ENCODE measurements around the gene HOXD8. TPM values are rescaled to one million over a fixed set of nuclear protein-coding genes. Genes with fewer than 3 reads are reported as not detected.

The HOXD8 gene
- total RNA-seq, 1 donor from 2014 or later = 2.2 TPM

DNA sequence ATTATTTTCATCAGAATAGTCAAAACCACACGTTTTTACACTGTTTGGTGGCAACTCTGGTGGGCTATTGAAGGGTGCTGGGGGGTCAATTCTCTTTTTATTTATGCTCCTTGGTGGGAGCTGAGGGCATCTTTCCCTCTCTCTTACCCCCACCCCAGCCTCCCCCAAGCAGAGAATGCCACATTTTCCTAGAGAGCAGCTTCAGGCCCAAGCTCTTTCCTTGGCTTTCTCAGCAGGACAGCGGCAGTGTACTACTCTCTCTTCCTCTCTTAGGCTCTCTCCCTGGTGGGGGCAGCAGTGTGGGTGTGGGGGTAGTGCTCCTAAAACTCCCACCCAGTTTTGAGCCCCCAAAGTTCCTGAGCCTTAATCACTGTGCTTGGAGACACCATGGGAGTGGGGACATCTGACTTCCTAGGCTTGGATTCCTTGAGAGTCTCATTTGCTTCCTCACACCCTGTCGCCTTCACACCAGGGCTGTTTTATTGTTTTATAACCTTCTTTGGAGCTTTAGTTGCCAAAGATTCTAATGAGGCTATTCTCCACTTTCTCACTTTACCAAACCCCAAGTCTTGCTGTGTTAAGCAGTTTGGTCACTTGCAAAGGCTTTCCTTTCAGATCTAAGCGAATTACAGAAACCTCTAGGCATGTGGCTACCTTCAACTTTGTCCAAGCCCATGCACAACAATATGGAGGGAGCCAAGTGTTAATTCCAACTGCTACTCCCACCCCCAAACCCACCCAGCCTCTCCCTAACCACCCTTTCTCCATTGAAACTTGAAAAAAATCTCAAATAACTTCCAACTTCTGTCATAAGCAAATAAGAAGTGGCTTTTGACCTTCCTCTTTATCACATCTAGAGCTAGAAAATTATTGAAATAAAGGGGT, 15.8 kb downstream of the HOXD8 start:
- no peak for DNase-seq (ENCODE audit: low read depth)

DNA sequence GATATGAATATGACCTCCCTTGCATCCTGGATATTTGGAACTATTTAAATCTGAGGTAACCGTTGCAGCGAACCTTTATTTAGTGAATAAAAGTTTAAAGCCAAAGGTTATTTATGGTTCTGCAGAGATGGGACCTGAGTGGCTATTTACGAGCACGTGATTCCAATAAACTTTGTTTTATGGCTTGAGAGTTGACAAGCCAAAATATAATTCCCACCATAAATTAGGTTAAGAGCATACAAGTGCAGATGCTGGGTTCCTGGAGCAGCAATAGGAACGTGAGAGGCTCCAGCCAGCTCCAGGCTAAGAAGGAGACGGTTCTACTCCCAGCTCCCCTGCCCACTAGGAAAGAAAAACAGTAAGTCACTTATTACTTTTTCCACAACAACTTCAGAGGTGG, 16.6 kb downstream of the HOXD8 start:
- no peak for DNase-seq (ENCODE audit: low read depth)

DNA sequence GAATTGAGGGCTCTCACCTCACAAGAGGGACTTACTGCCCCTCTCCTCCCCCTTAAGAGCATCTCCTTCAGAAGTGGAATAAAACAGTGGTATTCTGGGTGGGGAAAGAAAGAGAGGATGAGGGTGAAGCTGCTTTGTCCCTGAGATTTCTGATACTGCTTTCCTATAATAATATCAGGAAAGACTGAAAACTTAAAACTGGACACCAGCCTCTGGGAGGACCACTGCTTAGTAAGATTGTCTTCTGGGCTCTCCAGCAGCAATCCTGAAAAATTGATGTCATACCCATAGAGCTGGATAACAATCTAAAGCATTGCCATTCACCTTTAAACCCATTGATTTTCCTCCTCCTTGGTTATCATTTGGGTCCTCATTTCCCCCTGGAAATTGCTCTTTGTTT, 17.1 kb downstream of the HOXD8 start:
- DNase-seq (ENCODE audit: low read depth) = no peak

DNA sequence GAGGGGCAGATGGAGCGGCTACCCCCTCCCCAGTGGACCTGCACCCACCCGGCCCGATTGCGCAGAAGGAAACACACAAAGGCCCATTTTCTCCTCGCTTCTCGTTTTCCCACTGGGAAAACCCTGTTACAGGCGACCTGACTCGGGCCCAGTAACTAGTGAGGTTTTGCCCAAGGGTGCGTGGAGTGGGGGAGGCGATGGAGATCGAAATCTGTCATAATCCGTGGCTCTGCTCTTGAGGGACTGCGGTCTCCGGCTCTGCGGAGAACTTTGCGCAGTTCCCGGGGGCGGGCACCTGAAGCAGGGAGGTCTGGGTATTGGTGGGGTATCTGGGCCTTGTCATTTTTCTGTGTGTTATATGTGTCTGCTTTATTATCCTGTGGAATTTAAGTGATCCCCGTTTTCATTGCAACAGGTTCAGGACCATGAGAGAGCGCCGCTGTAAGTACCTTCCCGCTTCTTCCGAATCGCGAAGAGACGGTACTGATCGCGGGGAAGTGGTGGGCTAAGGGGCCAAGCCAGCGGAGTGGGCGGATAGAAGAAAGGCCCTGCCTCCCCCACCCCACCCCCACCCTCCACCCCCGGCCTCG, 17.8 kb downstream of the HOXD8 start:
- DNase-seq (ENCODE audit: low read depth) = no peak

DNA sequence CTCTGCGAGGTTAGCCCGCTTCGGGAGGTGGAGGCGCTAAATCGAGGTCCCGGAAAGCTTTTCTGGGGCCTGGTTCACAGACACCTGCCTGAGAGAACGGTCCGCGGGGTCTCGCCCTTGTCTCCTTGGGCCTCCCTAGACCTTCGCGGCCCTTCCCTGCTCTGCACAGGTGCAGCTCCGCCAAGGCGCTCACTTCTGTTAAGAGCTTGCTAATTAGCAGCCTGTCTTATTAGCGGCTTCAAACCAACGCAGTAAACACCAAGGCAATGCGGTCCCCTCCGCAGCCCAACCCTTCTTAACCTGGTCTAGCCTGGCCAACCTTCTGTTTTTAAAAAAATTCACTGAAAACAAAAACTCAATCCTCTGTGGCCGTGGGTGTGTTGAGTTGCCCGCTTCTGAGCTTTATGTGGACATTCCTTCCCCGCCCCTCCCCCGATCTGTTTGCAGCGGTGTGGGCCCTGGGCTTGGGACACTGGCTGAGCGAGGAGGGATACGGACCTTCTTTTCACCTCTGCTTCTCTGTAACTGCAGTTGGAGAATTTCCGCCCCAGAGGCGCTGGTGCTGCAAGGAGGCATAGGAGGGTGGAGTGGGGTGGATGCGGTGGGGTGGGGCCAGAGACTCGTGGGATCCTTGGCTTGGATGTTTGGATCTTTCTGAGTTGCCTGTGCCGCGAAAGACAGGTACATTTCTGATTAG, 18.4 kb downstream of the HOXD8 start:
- no peak for DNase-seq (ENCODE audit: low read depth)

DNA sequence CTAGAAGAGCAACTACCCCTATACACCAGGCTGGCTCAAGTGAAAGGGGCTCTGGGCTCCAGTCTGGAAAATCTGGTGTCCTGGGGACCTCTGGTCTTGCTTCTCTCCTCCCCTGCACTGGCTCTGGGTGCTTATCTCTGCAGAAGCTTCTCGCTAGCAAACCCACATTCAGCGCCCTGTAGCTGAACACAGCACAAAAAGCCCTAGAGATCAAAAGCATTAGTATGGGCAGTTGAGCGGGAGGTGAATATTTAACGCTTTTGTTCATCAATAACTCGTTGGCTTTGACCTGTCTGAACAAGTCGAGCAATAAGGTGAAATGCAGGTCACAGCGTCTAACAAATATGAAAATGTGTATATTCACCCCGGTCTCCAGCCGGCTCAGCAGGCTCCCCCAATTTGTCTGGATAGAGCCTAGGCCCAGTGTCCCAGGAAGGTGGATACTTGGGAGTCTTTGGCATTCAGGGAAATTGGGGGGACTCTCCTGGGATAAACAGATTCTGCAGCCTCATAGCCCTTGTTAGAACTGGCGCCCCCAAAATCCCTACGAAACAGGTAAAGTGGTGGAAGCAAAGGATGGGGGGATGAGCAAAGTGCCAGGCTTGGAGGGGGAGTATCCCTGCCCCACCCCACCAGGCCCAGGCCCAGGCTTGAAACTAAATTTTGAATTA, 19.4 kb downstream of the HOXD8 start:
- no peak for DNase-seq (ENCODE audit: low read depth)

DNA sequence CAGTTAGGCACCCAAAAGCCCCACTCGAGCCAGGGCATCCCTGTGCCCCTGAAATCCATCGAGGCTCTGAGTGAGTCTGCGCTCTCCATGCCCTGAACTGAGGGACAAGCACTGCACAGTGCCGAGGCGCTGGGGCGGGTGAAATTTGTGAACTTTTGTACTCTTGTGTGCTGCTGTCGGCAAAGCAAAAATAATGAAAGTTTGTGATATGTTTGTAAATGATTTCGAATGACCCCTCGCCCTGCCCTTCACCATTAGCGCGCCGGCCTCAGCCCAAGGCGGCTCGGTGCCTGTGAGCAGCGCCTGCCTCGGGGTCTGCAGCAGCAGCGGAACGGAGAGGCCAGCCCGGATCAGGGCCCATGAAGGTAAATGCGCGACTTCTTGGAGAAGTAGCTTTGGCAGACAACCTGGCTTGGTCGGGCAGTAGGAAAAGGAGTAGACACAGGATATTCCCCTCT, 20.0 kb downstream of the HOXD8 start:
- DNase-seq (ENCODE audit: low read depth) = no peak

DNA sequence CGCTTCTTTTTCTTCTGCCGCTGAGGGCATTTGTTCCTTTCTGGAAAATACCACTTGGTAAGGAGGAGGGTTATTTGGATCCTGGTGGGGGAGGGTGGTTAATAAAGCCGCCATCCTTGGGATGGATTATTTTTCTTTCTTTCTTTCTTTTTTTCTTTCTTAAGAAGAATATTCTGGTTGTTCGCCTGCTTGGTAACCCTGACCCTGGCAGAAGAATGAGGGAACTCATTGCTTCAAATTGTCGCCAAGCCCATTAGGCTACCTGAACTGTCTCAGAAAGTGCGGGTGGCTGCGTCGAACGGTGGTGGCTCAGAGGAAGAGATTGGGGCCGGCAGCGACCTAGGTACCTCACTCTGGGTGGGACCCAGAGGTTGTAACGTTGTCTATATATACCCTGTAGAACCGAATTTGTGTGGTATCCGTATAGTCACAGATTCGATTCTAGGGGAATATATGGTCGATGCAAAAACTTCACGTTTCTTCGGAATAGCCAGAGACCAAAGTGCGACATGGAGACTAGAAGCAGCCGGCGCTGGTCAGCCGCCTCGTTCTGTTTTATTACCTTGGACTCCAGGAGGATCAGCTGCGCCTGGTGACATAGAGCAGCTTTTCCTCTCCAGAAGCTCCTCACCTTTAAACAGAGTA, 20.6 kb downstream of the HOXD8 start:
- no peak for DNase-seq (ENCODE audit: low read depth)

DNA sequence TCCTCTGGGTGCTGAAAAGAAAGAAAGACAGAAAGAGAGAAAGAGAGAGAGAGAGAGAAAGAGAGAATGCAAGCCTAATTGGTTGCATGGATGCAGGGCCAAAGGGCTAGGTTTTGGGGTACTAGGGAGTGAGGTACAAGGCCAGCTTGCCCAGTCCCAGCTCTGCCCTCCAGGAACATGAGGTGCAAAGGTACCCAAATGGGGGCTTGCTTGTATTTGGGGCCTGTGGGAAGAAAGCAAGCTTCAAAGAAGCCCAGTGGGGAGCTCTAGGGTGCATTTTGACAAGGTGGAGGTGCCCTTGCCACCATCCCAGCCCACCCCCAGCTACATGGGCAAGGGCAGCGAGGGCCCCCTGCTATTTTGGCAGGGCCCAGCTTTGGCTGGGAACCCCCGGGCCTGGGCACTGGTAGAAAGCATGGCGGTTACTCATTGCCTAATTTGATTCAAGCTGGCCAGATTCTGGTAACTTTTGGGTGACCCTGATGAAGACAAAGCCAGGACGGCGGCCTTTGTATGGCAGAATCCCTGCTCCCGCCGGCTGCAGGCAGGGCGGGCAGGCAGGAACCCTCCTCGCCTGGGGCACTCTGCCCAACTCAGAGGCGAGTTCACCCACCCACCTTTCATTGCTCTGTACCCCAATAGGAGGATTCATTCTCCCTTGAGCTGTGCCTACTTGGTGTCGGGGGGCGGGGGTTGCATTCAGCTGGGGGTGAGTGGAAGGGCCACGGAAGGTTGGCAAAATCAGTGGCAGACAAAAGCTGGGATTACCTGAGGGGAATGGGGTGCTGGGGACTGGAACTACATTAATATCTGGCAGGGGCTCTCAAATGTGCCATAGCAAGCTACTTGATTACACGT, 21.3 kb downstream of the HOXD8 start:
- no peak for DNase-seq (ENCODE audit: low read depth)

DNA sequence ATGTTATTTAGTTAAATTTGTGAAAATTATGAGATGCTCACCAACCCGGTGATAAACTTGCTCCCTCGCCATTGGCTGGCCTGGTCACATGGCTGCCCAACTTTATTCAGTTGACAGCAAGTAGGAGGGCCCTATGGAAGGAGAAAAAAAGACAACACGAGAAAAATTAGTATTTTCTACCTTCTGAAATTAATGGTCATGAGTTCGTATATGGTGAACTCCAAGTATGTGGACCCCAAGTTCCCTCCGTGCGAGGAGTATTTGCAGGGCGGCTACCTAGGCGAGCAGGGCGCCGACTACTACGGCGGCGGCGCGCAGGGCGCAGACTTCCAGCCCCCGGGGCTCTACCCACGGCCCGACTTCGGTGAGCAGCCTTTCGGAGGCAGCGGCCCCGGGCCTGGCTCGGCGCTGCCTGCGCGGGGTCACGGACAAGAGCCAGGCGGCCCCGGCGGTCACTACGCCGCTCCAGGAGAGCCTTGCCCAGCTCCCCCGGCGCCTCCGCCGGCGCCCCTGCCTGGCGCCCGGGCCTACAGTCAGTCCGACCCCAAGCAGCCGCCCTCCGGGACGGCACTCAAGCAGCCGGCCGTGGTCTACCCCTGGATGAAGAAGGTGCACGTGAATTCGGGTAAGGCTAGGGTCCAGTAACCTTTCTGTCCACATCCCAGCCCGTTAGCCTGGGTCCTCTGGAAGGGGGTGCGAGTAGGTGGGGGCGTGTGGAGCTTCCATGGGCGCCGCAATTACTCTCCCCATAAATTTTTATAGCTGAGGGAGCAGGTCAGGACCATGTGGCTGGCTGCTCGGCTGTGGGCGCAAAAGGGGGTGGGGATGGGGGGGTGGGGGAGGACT, 22.2 kb downstream of the HOXD8 start, which contains the start of gene HOXD4:
Gene HOXD4 (plus strand): TSS at position 109 of the 846 bp plus-strand sequence. CDS start 84 bp downstream, at position 193.
- DNase-seq (ENCODE audit: low read depth) = no peak

DNA sequence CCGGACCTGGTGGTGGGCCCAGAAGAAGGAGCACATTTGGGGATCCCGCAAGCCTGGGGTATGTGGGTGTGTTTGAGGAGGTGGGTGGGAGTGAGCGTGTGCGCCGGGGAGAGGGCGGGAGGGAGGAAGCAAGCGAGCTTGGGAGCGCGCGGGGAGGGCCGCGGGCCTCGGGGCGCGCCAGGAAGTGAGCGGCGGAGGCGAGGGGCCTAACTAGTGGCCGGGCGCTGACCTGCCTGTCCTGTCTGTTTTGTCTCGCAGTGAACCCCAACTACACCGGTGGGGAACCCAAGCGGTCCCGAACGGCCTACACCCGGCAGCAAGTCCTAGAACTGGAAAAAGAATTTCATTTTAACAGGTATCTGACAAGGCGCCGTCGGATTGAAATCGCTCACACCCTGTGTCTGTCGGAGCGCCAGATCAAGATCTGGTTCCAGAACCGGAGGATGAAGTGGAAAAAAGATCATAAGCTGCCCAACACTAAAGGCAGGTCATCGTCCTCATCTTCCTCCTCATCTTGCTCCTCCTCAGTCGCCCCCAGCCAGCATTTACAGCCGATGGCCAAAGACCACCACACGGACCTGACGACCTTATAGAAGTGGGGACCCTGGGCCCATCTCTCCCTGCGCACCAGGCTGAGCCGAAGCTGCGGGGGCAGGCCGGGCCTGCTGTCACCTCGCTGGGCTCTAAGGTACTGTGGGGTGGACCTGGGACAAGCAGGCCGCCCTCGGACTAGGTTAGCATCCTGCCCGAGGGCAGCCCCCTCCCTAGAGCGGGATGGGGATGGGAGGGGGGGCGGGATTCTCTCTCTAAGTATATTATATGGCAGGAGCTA, 23.1 kb downstream of the HOXD8 start:
- DNase-seq (ENCODE audit: low read depth) = no peak

DNA sequence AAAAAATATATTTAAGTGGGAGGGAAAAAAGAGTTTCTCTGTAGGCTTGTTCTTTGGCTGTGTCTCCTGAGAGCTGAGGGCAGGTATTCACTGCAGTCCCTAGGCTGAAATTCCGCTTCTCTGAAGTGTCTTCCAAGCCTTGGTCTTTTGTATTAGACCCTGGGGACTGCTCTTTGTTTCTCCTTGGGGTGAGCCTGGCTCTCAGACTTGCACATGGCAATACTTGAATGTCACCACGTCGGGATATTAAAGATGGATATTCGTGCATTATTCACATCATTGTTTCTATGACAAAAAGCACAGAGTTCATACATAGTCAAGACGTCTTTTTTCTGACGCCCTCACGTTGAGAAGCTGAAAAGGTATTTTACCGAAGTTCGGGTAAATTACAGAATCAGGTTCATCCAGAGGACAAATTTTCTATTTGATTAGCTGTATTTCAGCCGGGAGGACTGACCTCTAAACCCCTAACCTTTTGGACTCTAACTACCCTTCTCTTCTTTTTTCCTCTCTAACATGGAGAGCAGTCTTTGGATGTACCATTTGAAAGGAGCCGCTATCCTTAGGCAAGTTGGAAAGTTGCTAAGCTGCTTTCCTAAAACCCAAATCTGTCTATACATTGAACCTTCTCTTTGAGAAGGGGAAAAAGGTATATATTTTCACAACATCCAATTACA, 25.2 kb downstream of the HOXD8 start:
- no peak for DNase-seq (ENCODE audit: low read depth)

DNA sequence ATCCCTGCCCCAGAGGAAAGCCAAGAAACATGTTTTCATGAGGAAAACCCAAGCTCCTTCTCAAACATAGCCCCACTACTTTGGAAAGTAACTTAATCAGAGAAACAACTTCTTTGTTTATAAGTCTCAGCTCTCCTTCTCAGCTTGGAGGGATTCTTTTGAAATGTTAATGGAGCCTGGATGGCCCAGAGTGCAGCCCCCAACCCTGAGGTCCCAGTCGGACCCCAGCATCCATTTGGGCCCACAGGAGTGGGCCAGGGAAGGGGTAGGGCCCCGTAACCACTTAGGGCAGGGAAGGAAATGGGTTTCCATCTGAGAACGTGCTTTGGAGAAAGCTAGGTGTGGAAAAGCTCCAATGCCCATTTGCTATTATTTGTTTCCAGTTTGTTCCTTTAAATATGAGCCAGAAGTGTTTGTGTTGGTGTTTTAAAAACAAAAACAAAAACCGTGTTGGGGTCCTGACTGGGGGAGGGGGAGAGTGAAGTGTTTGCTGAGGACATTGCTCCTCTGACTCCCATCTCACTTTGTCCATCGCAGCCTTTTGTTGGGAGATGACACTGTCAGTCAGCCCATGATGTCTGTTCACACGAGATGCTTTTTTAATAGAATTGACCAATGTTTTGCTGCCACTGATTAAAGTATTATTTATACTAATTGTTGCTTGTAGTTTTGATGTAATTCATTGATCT, 26.0 kb downstream of the HOXD8 start:
- DNase-seq (ENCODE audit: low read depth) = no peak

DNA sequence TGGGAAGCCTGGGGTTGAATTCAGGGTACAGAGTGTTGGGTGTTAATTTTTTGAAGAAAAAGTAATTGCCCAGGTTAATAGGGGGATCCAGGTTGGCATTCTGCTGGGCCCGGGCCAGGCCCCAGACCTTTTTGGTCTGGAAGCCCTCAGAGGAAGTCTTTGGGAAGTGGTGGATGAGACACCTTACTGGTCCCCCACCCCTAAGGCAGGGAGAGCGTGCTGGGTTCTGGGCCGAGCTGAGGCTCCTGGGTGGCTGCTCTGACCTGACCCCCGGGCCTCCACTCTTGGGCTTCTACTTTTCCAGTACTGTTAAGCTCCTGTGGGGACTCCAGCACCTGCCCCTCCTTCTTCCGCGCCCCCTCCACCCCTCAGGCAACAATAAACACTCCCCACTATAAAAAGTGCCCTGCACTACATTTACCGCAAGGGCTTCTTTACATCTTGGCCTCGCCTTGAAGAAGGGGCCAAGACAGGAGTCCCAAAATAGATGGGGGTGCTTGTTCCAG, 26.8 kb downstream of the HOXD8 start:
- no peak for DNase-seq (ENCODE audit: low read depth)

DNA sequence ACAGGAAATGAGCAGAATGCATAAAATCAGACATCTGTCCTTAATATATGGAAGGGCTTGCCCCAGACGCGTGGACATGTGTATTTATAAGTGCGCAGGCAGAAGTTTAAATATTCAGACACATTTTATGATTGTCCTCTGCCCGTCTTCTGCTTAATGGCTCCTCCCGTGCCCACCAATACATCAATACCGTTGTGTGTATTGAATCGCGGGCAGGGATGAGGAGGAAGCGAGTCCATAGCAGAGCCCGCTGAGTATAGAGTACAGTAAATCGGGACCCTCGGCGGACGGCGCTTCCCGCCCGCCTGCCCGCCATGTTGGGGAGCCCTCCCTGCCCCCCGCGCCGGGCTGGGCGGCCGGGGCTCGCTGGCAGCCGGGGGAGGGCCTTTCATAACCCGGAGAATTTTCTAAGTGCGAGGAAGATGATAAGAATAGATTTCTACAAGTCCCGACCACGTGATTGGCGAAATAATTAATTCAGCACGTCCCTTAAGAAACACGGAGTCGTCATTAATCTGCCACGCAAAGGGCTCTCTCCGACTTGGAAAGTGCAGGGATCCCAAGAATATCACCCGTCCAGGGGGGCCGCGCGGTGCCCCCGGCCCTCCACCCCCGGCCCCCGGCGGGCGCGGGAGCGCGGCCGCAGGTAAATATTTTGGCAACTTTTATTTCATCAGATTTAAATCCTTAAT, 27.4 kb downstream of the HOXD8 start, which contains the start of gene HOXD3:
Gene HOXD3 (plus strand): TSS at position 501 of the 692 bp plus-strand sequence. CDS start 11,808 bp downstream, outside the sequence.
- no peak for DNase-seq (ENCODE audit: low read depth)
